Measurements from ENCODE around the gene CARS1.

DNA sequence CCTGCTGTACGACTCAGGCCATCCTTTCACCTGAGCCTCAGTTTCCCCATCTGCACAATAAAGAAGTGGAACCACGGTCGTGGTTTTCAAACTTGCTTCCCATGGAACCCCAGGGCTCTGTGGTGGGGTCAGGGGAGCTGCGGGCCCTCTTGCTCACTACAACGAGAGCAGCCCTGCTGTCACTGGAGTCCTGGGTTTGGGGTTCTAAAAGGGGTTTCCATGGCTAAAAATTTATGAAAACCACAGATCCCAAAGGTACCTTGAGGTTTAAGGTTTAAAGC is 45.4 kb upstream of the CARS1 start:
- TF ChIP-seq, protein P1, sequence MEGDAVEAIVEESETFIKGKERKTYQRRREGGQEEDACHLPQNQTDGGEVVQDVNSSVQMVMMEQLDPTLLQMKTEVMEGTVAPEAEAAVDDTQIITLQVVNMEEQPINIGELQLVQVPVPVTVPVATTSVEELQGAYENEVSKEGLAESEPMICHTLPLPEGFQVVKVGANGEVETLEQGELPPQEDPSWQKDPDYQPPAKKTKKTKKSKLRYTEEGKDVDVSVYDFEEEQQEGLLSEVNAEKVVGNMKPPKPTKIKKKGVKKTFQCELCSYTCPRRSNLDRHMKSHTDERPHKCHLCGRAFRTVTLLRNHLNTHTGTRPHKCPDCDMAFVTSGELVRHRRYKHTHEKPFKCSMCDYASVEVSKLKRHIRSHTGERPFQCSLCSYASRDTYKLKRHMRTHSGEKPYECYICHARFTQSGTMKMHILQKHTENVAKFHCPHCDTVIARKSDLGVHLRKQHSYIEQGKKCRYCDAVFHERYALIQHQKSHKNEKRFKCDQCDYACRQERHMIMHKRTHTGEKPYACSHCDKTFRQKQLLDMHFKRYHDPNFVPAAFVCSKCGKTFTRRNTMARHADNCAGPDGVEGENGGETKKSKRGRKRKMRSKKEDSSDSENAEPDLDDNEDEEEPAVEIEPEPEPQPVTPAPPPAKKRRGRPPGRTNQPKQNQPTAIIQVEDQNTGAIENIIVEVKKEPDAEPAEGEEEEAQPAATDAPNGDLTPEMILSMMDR (IDR thresholded peaks at IDR 0.05; ENCODE audit: low read length), result no peak
- TF ChIP-seq EZH2 (optimal IDR thresholded peaks at IDR 0.05; ENCODE audit: low read depth, low read length), result no peak
